Sigmoid colon (tissue), 7 donors: Measurements from ENCODE around the gene PDLIM5. TPM values are rescaled to one million over a fixed set of nuclear protein-coding genes. Genes with fewer than 3 reads are reported as not detected.

Experiments
- DNase-seq: peaks from one replicate; pipeline ENCODE4 v3.0.0-alpha.2; 2019
- H3K27ac ChIP-seq, 4 donors: fragments of 200-600 bp; sonication (generic); one replicate each; pipeline ENCODE4 v1.5.1; 2016 to 2019; ENCODE audit warnings: mild to moderate bottlenecking in 1 of 4
- H3K27me3 ChIP-seq, 3 donors: fragments of 200-600 bp; sonication (generic); one replicate each; pipeline ENCODE4 v1.5.1; 2019; ENCODE audit warnings: mild to moderate bottlenecking in 1 of 3
- H3K36me3 ChIP-seq, 4 donors: fragments of 200-600 bp; sonication (generic); one replicate each; pipeline ENCODE4 v1.5.1; 2016 to 2019
- H3K4me1 ChIP-seq, 4 donors: fragments of 200-600 bp; sonication (generic); one replicate each; pipeline ENCODE4 v1.5.1; 2017 to 2019
- H3K4me3 ChIP-seq, 4 donors: fragments of 200-600 bp; sonication (generic); one replicate each; pipeline ENCODE4 v1.5.1; 2017 to 2019; ENCODE audit warnings: mild to moderate bottlenecking in 2 of 4, moderate library complexity in 1 of 4
- H3K9me3 ChIP-seq, 4 donors: fragments of 200-600 bp in 3 of 4; sonication (generic) in 3 of 4; one replicate each; pipeline versions ENCODE4 v1.5.1 to v1.6.1; 2013 to 2019
- CTCF ChIP-seq, 4 experiments: fragments of 450-650 bp in 3 of 4; fragments of 200-600 bp in 1 of 4; IDR thresholded peaks; one replicate each; pipeline ENCODE4 v1.5.1; 2016 to 2019; ENCODE audit warnings: antibody characterized with exemption in 4 of 4, mild to moderate bottlenecking in 3 of 4, moderate library complexity in 2 of 4
- EP300 ChIP-seq, 4 donors: sonication (generic); formaldehyde crosslinking; IDR thresholded peaks; one replicate each; pipeline ENCODE4 v1.6.1; 2017; ENCODE audit warnings: antibody characterized with exemption in 4 of 4
- POLR2A ChIP-seq, 2 donors: fragments of 450-650 bp; IDR thresholded peaks; one replicate each; pipeline ENCODE4 v1.6.1; 2016; ENCODE audit warnings: antibody characterized with exemption in 2 of 2, mild to moderate bottlenecking in 2 of 2, moderate library complexity in 2 of 2
- POLR2AphosphoS5 ChIP-seq, 4 donors: sonication (generic); formaldehyde crosslinking; IDR thresholded peaks; one replicate each; pipeline ENCODE4 v1.6.1; 2017; ENCODE audit warnings: antibody characterized with exemption in 4 of 4
- WGBS, 2 donors: extraction: QIAGEN DNeasy Blood & Tissue Kit; methylation state at CpG; one replicate each; pipeline ENCODE4 v1.1.7; 2013; 5-methylcytosine and 5-hydroxymethylcytosine counted together
- intact Hi-C: fragments of 100-400 bp; cut with DNase I; formaldehyde crosslinking; loops from one replicate; pipeline ENCODE4 v1.15.1; 2023
- polyA plus RNA-seq, 3 donors: library from polyadenylated mRNA; stranded (reverse); fragments of 200-250 nt; gene quantifications; one replicate each; pipeline ENCODE4 v1.2.3, GENCODE V29; 2013
- total RNA-seq, 4 donors: library from RNA; depleted of rRNA; stranded (reverse); fragments of >200 nt; gene quantifications; one replicate each; pipeline ENCODE4 v1.1.0, GENCODE V29; 2016
- donor health status: healthy with polysubstance abuse.
- donor health status: Bipolar disorder and iron deficiency.
- donor health status: healthy.

PDLIM5 gene
- total and polyA plus RNA-seq, 7 donors: 31.2 to 221 (median 167) TPM

- TF ChIP-seq POLR2A (IDR thresholded peaks at IDR 0.05): no peak
- TF ChIP-seq POLR2AphosphoS5 (IDR thresholded peaks at IDR 0.05): no peak
- TF ChIP-seq CTCF (IDR thresholded peaks at IDR 0.05): no peak
- no peak for TF ChIP-seq EP300 (IDR thresholded peaks at IDR 0.05)
- Histone ChIP-seq H3K4me1 (peaks cover 0 to 41% (median 26%) of the 10 kb centered on the region in 4 donors), H3K27ac (peak overlapping the region in 1 of 4 donors; percentile 35), H3K9me3 (no peaks in the 10 kb centered on the region), H3K36me3 (no peaks in the 10 kb centered on the region), H3K27me3 (no peaks in the 10 kb centered on the region), H3K4me3 (no peak overlapping the region)
- WGBS, 2 donors: 20 to 57% methylated on average over 2 of the region's 2 CpGs
- intact Hi-C loops: no loop called here
- no peak for DNase-seq
These were observed 39.6 kb downstream of the PDLIM5 start for GRCh38 chr4:94491322-94491721.

- Histone ChIP-seq H3K27me3 (no peaks in the 10 kb centered on the region), H3K4me1 (peaks cover 0 to 29% (median 16%) of the 10 kb centered on the region in 4 donors), H3K27ac (no peak overlapping the region), H3K4me3 (no peak overlapping the region), H3K9me3 (no peaks in the 10 kb centered on the region), H3K36me3 (no peaks in the 10 kb centered on the region)
- intact Hi-C loops: no loop called here
- TF ChIP-seq CTCF (IDR thresholded peaks at IDR 0.05): no peak
- WGBS, 2 donors: 94 to 97% methylated on average over 2 of the region's 2 CpGs
- no peak for DNase-seq
These were observed 43.7 kb downstream of the PDLIM5 start for GRCh38 chr4:94495408-94495807.

GRCh38 chr4:94497690-94498089, 45.9 kb downstream of the PDLIM5 start:
- Histone ChIP-seq H3K36me3 (no peaks in the 10 kb centered on the region), H3K27ac (no peak overlapping the region), H3K4me1 (peaks cover 0 to 19% (median 12%) of the 10 kb centered on the region in 4 donors), H3K27me3 (no peaks in the 10 kb centered on the region), H3K9me3 (no peaks in the 10 kb centered on the region), H3K4me3 (no peak overlapping the region)
- DNase-seq: no peak
- TF ChIP-seq POLR2AphosphoS5 (IDR thresholded peaks at IDR 0.05) (no peak), POLR2A (IDR thresholded peaks at IDR 0.05) (no peak), EP300 (IDR thresholded peaks at IDR 0.05) (no peak), CTCF (IDR thresholded peaks at IDR 0.05) (no peak)
- intact Hi-C loops: no loop called here
- 88 to 90% methylated on average over 2 of the region's 2 CpGs for WGBS, 2 donors

- no peak overlapping the region for H3K27ac ChIP-seq
- no peaks in the 10 kb centered on the region for H3K27me3 ChIP-seq
- no peaks in the 10 kb centered on the region for H3K9me3 ChIP-seq
- TF ChIP-seq POLR2A (IDR thresholded peaks at IDR 0.05): no peak
- TF ChIP-seq POLR2AphosphoS5 (IDR thresholded peaks at IDR 0.05): no peak
- no peak for TF ChIP-seq CTCF (IDR thresholded peaks at IDR 0.05)
- no peak for TF ChIP-seq EP300 (IDR thresholded peaks at IDR 0.05)
- H3K36me3 ChIP-seq: no peaks in the 10 kb centered on the region
- no peak overlapping the region for H3K4me3 ChIP-seq
- intact Hi-C loops: no loop called here
- WGBS, 2 donors: 82 to 83% methylated on average over 1 of the region's 1 CpG
- H3K4me1 ChIP-seq: peaks cover 0 to 24% (median 14%) of the 10 kb centered on the region in 4 donors
- no peak for DNase-seq
These were observed 46.8 kb downstream of the PDLIM5 start for GRCh38 chr4:94498502-94498901.

GRCh38 chr4:94500685-94501084, 48.9 kb downstream of the PDLIM5 start:
- Histone ChIP-seq H3K4me3 (no peak overlapping the region), H3K4me1 (peaks cover 0 to 46% (median 29%) of the 10 kb centered on the region in 4 donors), H3K9me3 (no peaks in the 10 kb centered on the region), H3K27ac (no peak overlapping the region), H3K27me3 (no peaks in the 10 kb centered on the region), H3K36me3 (no peaks in the 10 kb centered on the region)
- no peak for DNase-seq
- TF ChIP-seq EP300 (IDR thresholded peaks at IDR 0.05) (no peak), POLR2A (IDR thresholded peaks at IDR 0.05) (no peak), CTCF (IDR thresholded peaks at IDR 0.05) (no peak), POLR2AphosphoS5 (IDR thresholded peaks at IDR 0.05) (no peak)
- intact Hi-C loops: loop anchor here (10.0 kb wide), 1 partner anchor 86 kb away; no protein-coding TSS in a partner anchor
- 87 to 92% methylated on average over 3 of the region's 3 CpGs for WGBS, 2 donors
